ENCODE measurements around the gene ABCC3. TPM values are rescaled to one million over a fixed set of nuclear protein-coding genes. Genes with fewer than 3 reads are reported as not detected.

ABCC3 gene
- total RNA-seq, 3 donors from 2014 or later: 166 to 453 (median 211) TPM

GRCh38 chr17:50620858-50621257, 13.8 kb upstream of the ABCC3 start:
- Histone ChIP-seq H3K4me1 (ENCODE audit: low read depth) (no peaks in the 10 kb centered on the region), H3K9me3 (no peaks in the 10 kb centered on the region), H3K36me3 (ENCODE audit: low read depth) (no peaks in the 10 kb centered on the region), H3K4me3 (no peak overlapping the region)
- intact Hi-C loops (cut with DNase I, micrococcal nuclease): no loop called here
- no peak for ATAC-seq
- TF ChIP-seq CTCF (IDR thresholded peaks at IDR 0.05): no peak
- no peak for DNase-seq

GRCh38 chr17:50621574-50622031, 13.1 kb upstream of the ABCC3 start:
- Histone ChIP-seq H3K36me3 (ENCODE audit: low read depth) (no peaks in the 10 kb centered on the region), H3K4me3 (no peak overlapping the region), H3K4me1 (ENCODE audit: low read depth) (no peaks in the 10 kb centered on the region), H3K9me3 (no peaks in the 10 kb centered on the region)
- DNase-seq: no peak
- TF ChIP-seq CTCF (IDR thresholded peaks at IDR 0.05): no peak
- intact Hi-C loops (cut with DNase I, micrococcal nuclease): no loop called here
- no peak for ATAC-seq

GRCh38 chr17:50624321-50624934, 10.3 kb upstream of the ABCC3 start:
- DNase-seq: no peak
- Histone ChIP-seq H3K36me3 (ENCODE audit: low read depth) (no peaks in the 10 kb centered on the region), H3K4me3 (no peak overlapping the region), H3K4me1 (ENCODE audit: low read depth) (peaks cover 18% of the 10 kb centered on the region), H3K9me3 (no peaks in the 10 kb centered on the region)
- intact Hi-C loops (cut with DNase I, micrococcal nuclease): no loop called here
- ATAC-seq: no peak
- no peak for TF ChIP-seq CTCF (IDR thresholded peaks at IDR 0.05)

GRCh38 chr17:50625032-50625871, 9.4 kb upstream of the ABCC3 start:
- DNase-seq (no peak), ATAC-seq (no peak)
- H3K4me1 ChIP-seq (ENCODE audit: low read depth): peaks cover 25% of the 10 kb centered on the region
- no peak overlapping the region for H3K4me3 ChIP-seq
- TF ChIP-seq CTCF (IDR thresholded peaks at IDR 0.05): no peak
- H3K36me3 ChIP-seq (ENCODE audit: low read depth): no peaks in the 10 kb centered on the region
- no peaks in the 10 kb centered on the region for H3K9me3 ChIP-seq
- intact Hi-C loops (cut with DNase I, micrococcal nuclease): loop anchor here in 1 of 2 donors (5.0 kb wide), 1 partner anchor 78 kb away; the partner anchor contains the start of gene SPATA20

- intact Hi-C loops (cut with DNase I, micrococcal nuclease): loop anchor here in 1 of 2 donors (5.0 kb wide), 1 partner anchor 79 kb away; the partner anchor contains the start of gene SPATA20
- peaks cover 26% of the 10 kb centered on the region for H3K4me1 ChIP-seq (ENCODE audit: low read depth)
- no peak overlapping the region for H3K4me3 ChIP-seq
- no peaks in the 10 kb centered on the region for H3K36me3 ChIP-seq (ENCODE audit: low read depth)
- H3K9me3 ChIP-seq: no peaks in the 10 kb centered on the region
- ATAC-seq: no peak
- DNase-seq: peak; percentile 71 to 75 (median 74)
- TF ChIP-seq CTCF (IDR thresholded peaks at IDR 0.05): peak; percentile 31
Observed at GRCh38 chr17:50626037-50626574, 8.6 kb upstream of the ABCC3 start.

Measured in mucosa of descending colon (tissue), 3 donors.